AG09319 (cell line): ENCODE measurements around the gene EBI3.
"Not testable (repeated sequence)": the region's sequence is repeated elsewhere in the genome, so short reads cannot be mapped to it uniquely, and the experiment has no call there.

ENCODE experiments used
- DNase-seq: peaks from one replicate; pipeline ENCODE4 v3.0.0-alpha.2; 2010; ENCODE audit warnings: low read depth; ENCODE audit errors: extremely low read depth
- CTCF ChIP-seq: IDR thresholded peaks from 2 replicates; pipeline ENCODE4 v1.5.1; 2011; ENCODE audit warnings: low read depth, mild to moderate bottlenecking, inconsistent platforms, low read length, moderate library complexity

The EBI3 gene

GRCh38 chr19:4279267-4279529, 49.9 kb downstream of the EBI3 start:
- no peak for DNase-seq
- no peak for TF ChIP-seq CTCF

GRCh38 chr19:4279530-4280422, 50.5 kb downstream of the EBI3 start:
- no peak for DNase-seq
- TF ChIP-seq CTCF, result no peak

- no peak for DNase-seq
- no peak for TF ChIP-seq CTCF
These were observed 55.0 kb downstream of the EBI3 start for GRCh38 chr19:4284176-4284958.

- no peak for TF ChIP-seq CTCF
- DNase-seq, result no peak
These were observed 55.7 kb downstream of the EBI3 start for GRCh38 chr19:4284974-4285373.

- DNase-seq, result not testable (repeated sequence)
These were observed 56.8 kb downstream of the EBI3 start for GRCh38 chr19:4286141-4286540.
